A549 (cell line): ENCODE results near the gene MRPL23. TPM values are rescaled to one million over a fixed set of nuclear protein-coding genes. Genes with fewer than 3 reads are reported as not detected.

Source experiments
- ATAC-seq, 2 experiments: fragments of 200-7000 bp in 1 of 2; fragments of >200 bp in 1 of 2; cut with Nextera tagmentation in 1 of 2; cut with Tn5 transposase in 1 of 2; 3 replicates each; pipeline versions ENCODE4 v1.8.0 to v1.9.1; 2018 to 2020; ENCODE audit warnings: mild to moderate bottlenecking in 1 of 2, moderate library complexity in 1 of 2
- CTCF ChIA-PET: fragments of 300-600 bp; sonication (Branson Sonifier 250); formaldehyde crosslinking; extraction: SDS; loops from one replicate; lab custom pipeline; 2021; ENCODE audit warnings: antibody characterized with exemption, inconsistent platforms; lab: Yijun Ruan, JAX
- POLR2A ChIA-PET: fragments of 350-600 bp; formaldehyde crosslinking; extraction: SDS; loops from one replicate; lab custom pipeline; 2021; ENCODE audit warnings: antibody characterized with exemption, inconsistent platforms; lab: Yijun Ruan, JAX
- DNase-seq, 2 experiments: peaks; one replicate each; pipeline versions ENCODE4 v3.0.0 to v3.0.0-alpha.2; 2011 to 2016; ENCODE audit warnings: low read depth in 1 of 2, low spot score in 1 of 2
- FAIRE-seq: peaks from 2 replicates; lab custom pipeline; 2011; peaks lifted over from hg19 to GRCh38; lab: Jason Lieb, UNC
- H3K27ac ChIP-seq, 2 experiments: fragments of >200 bp; sonication (Bioruptor Twin); formaldehyde crosslinking; 3 replicates each; pipeline ENCODE4 v1.5.1; 2016 to 2017
- H3K4me1 ChIP-seq: fragments of >200 bp; sonication (Bioruptor Twin); formaldehyde crosslinking; 3 replicates; pipeline ENCODE4 v1.6.1; 2016
- H3K4me2 ChIP-seq: fragments of >200 bp; sonication (Bioruptor Twin); formaldehyde crosslinking; 3 replicates; pipeline ENCODE4 v1.6.1; 2016
- H3K4me3 ChIP-seq: fragments of >200 bp; sonication (Bioruptor Twin); formaldehyde crosslinking; 3 replicates; pipeline ENCODE4 v1.5.1; 2016
- H3K9me3 ChIP-seq: fragments of >200 bp; sonication (Bioruptor Twin); formaldehyde crosslinking; 3 replicates; pipeline ENCODE4 v1.6.1; 2016
- CEBPB ChIP-seq, 2 experiments: fragments of >200 bp in 1 of 2; sonication (Bioruptor Twin) in 1 of 2; formaldehyde crosslinking in 1 of 2; IDR thresholded peaks; 2 replicates each; pipeline ENCODE4 v1.6.1; 2012 to 2016
- EHF ChIP-seq: fragments of 250-450 bp; sonication (Bioruptor Pico); IDR thresholded peaks from 2 replicates; pipeline ENCODE4 v1.5.0; 2020; ENCODE audit warnings: mild to moderate bottlenecking
- FOSL2 ChIP-seq, 2 experiments: fragments of 450-650 bp in 1 of 2; fragments of >200 bp in 1 of 2; sonication (Bioruptor Twin) in 1 of 2; formaldehyde crosslinking; IDR thresholded peaks; 2 replicates each; pipeline versions ENCODE4 v1.5.0 to v1.6.1; 2016 to 2020; ENCODE audit warnings: mild to moderate bottlenecking in 1 of 2, moderate library complexity in 1 of 2
- GATA3 ChIP-seq: IDR thresholded peaks from 2 replicates; pipeline ENCODE4 v1.6.1; 2012; ENCODE audit warnings: borderline replicate concordance
- HOXA7 ChIP-seq: fragments of 250-450 bp; sonication (Bioruptor Pico); IDR thresholded peaks from 2 replicates; pipeline ENCODE4 v1.5.0; 2020; ENCODE audit warnings: mild to moderate bottlenecking, moderate library complexity
- HOXB5 ChIP-seq: fragments of 250-450 bp; sonication (Bioruptor Pico); IDR thresholded peaks from 2 replicates; pipeline ENCODE4 v1.5.0; 2020; ENCODE audit warnings: mild to moderate bottlenecking, moderate library complexity
- MYC ChIP-seq: IDR thresholded peaks from 2 replicates; pipeline ENCODE4 v1.6.1; 2012; ENCODE audit warnings: mild to moderate bottlenecking, inconsistent platforms, low read length, improper control_type of control experiment, borderline replicate concordance
- PHF8 ChIP-seq: fragments of 200-600 bp; sonication (generic); IDR thresholded peaks from 2 replicates; pipeline ENCODE4 v1.6.1; 2016; ENCODE audit warnings: low read depth, mild to moderate bottlenecking, antibody characterized with exemption, moderate library complexity, borderline replicate concordance
- RARB ChIP-seq: fragments of 250-450 bp; sonication (Bioruptor Pico); IDR thresholded peaks from 2 replicates; pipeline ENCODE4 v1.8.0; 2021; ENCODE audit warnings: mild to moderate bottlenecking, moderate library complexity
- RCOR1 ChIP-seq: fragments of 150-350 bp; IDR thresholded peaks from 2 replicates; pipeline ENCODE4 v1.6.1; 2014; ENCODE audit warnings: antibody characterized with exemption, low read length, low read depth
- RFX5 ChIP-seq: fragments of 450-650 bp; IDR thresholded peaks from 2 replicates; pipeline ENCODE4 v1.7.1; 2014; ENCODE audit warnings: antibody characterized with exemption, mild to moderate bottlenecking, moderate library complexity
- RNF2 ChIP-seq: fragments of 200-600 bp; sonication (generic); IDR thresholded peaks from 2 replicates; pipeline ENCODE4 v1.6.1; 2016; ENCODE audit warnings: low read depth, mild to moderate bottlenecking, antibody characterized with exemption, moderate library complexity, borderline replicate concordance
- TFCP2L1 ChIP-seq: fragments of 250-450 bp; sonication (Bioruptor Pico); IDR thresholded peaks from 2 replicates; pipeline ENCODE4 v1.5.0; 2021; ENCODE audit warnings: mild to moderate bottlenecking
- ZNF302 ChIP-seq: fragments of 250-450 bp; sonication (Bioruptor Pico); IDR thresholded peaks from 2 replicates; pipeline ENCODE4 v1.9.0; 2021; ENCODE audit warnings: inconsistent platforms, mild to moderate bottlenecking, moderate library complexity
- WGBS: methylation state at CpG from one replicate; pipeline ENCODE4 v1.1.6; 2017; ENCODE audit errors: missing lambda C conversion rate; 5-methylcytosine and 5-hydroxymethylcytosine counted together
- polyA minus RNA-seq: library from RNA; depleted of rRNA, polyadenylated mRNA; stranded (reverse); fragments of >200 nt; gene quantifications from 2 replicates; pipeline ENCODE4 v1.2.3, GENCODE V29; 2011; rRNA and poly(A)+ RNA removed
- polyA plus RNA-seq, 4 experiments: library from polyadenylated mRNA; depleted of rRNA in 3 of 4; stranded (reverse); fragments of >200 nt; fragmentation: RNase III in 1 of 4; extraction: RNeasy Plus Mini Kit Qiagen cat#74134 plus additional on column Dnase treatment in 1 of 4; gene quantifications; 2 replicates in 3 of 4; 3 replicates in 1 of 4; pipeline ENCODE4 v1.2.3, GENCODE V29; 2011 to 2017
- TF ChIP-seq, protein P1 (sequence below): IDR thresholded peaks from 2 replicates; pipeline ENCODE4 v1.6.1; 2012; ENCODE audit warnings: low read depth, borderline replicate concordance
- TF ChIP-seq, protein P2 (sequence below): IDR thresholded peaks from 2 replicates; pipeline ENCODE4 v1.6.1; 2012
- TF ChIP-seq, protein P3 (sequence below): fragments of >200 bp; sonication (Bioruptor Twin); formaldehyde crosslinking; IDR thresholded peaks from 3 replicates; pipeline ENCODE4 v1.6.1; 2016
- TF ChIP-seq, protein P4 (sequence below): fragments of 250-450 bp; sonication (Bioruptor Pico); IDR thresholded peaks from 2 replicates; pipeline ENCODE4 v1.5.0; 2021; ENCODE audit warnings: mild to moderate bottlenecking, moderate library complexity, borderline replicate concordance

Gene MRPL23
- 60.0 and 77.7 TPM in 2 replicates for polyA plus RNA-seq (2011; rRNA removed)
- polyA plus RNA-seq (2012; cell fraction: cytosol; rRNA removed), result 301 and 333 TPM in 2 replicates
- polyA plus RNA-seq (2012; cell fraction: nucleus; rRNA removed), result 233 and 242 TPM in 2 replicates
- polyA plus RNA-seq (2017; fragmentation: RNase III; extraction: RNeasy Plus Mini Kit Qiagen cat#74134 plus additional on column Dnase treatment), result 151 to 160 TPM (median 160 TPM) in 3 replicates
- 64.6 and 69.0 TPM in 2 replicates for polyA minus RNA-seq

DNA sequence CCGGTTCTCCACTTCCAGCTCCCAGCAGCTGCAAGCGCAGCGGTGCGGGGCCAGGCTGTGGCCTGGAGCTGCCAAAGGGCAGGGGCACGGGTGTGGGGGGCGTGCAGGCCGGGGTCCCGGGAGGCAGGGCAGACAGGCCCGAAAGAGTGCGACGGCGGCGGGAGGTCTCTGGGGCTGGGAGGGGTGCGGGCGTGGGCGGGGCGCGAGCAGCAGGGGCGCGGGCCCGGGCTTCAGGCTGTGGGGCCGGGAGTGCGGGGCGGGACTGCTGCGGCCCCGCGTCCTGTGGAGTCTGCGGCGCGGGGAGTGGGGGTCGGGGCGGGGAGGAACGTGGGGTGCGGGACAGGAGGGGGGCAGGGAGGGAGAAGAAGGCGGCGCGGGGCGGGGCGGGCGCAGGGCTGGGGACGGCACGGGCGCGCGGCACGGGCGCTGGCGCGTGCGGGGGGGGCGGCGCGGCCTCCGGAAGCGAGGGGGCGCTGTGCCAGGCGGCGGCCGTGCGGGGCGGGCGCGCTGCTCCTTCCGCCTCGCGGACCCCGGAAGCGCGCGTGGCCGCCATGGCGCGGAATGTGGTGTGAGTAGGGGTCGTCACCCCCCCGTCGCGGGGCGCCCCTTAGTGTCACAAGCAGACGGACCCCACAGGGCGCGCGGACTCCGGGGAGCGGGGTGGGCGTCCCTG lies at the start of gene MRPL23:
TSS of gene MRPL23 (plus strand) at position 521 of the 673 bp plus-strand sequence. CDS start at position 552, 31 bp downstream.
- POLR2A ChIA-PET, result interaction anchor here (0.9 kb wide), 1 partner anchor 204 kb away, joined by 3 read pairs; no protein-coding TSS in a partner anchor
- no CpG with 5 or more reads among the region's 85 CpGs for WGBS
- CTCF ChIA-PET, result interaction anchor here (0.7 to 28.2 kb wide), 14 partner anchors 13 to 294 kb away, joined by 3 to 554 read pairs (median 6); partner anchors contain the start of gene SYT8

DNA sequence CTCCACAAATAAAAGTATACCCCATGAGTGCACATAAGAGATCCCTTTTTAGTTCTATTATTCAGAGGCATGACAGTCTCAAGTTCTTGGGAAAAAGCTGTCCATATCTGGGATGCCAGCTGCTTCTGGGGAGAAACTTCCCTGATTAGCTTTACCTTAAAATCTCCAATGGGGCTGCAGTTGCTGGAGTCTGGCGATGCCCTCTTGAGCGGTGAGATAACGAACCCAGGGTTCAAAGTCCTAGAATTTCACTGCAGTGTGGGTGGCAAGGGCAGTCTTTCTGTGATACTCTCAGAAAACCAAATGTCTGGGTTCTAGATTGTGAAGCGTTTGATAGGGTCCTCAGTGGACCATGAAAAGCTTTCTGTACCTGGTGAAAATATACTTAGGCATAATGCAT lies 48.0 kb upstream of the MRPL23 start:
- no peaks in the 10 kb centered on the region for H3K4me1 ChIP-seq
- H3K4me2 ChIP-seq, result no peak overlapping the region
- no peak for DNase-seq
- no peak overlapping the region for H3K4me3 ChIP-seq
- no peak for FAIRE-seq
- ChIA-PET CTCF (interaction anchor here (0.9 to 5.8 kb wide), 13 partner anchors 11 to 252 kb away, joined by 3 to 33 read pairs (median 7); partner anchors contain the start of gene MRPL23), POLR2A (interaction anchor here (0.6 kb wide), 1 partner anchor 290 kb away, joined by 5 read pairs; no protein-coding TSS in a partner anchor)
- TF ChIP-seq HOXB5 (CRISPR knock-in tag) (no peak), RFX5 (no peak), RARB (CRISPR knock-in tag) (no peak), ZNF302 (CRISPR knock-in tag) (no peak), RNF2 (no peak), CEBPB (IDR thresholded peaks at IDR 0.05) (no peak), GATA3 (no peak), FOSL2 (IDR thresholded peaks at IDR 0.05) (no peak), FOSL2 (CRISPR knock-in tag; IDR thresholded peaks at IDR 0.05) (no peak)
- TF ChIP-seq, protein P1, sequence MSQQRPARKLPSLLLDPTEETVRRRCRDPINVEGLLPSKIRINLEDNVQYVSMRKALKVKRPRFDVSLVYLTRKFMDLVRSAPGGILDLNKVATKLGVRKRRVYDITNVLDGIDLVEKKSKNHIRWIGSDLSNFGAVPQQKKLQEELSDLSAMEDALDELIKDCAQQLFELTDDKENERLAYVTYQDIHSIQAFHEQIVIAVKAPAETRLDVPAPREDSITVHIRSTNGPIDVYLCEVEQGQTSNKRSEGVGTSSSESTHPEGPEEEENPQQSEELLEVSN, result no peak
- TF ChIP-seq, protein P2, sequence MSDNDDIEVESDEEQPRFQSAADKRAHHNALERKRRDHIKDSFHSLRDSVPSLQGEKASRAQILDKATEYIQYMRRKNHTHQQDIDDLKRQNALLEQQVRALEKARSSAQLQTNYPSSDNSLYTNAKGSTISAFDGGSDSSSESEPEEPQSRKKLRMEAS, result no peak
- TF ChIP-seq, protein P3, sequence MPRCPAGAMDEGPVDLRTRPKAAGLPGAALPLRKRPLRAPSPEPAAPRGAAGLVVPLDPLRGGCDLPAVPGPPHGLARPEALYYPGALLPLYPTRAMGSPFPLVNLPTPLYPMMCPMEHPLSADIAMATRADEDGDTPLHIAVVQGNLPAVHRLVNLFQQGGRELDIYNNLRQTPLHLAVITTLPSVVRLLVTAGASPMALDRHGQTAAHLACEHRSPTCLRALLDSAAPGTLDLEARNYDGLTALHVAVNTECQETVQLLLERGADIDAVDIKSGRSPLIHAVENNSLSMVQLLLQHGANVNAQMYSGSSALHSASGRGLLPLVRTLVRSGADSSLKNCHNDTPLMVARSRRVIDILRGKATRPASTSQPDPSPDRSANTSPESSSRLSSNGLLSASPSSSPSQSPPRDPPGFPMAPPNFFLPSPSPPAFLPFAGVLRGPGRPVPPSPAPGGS, result no peak
- H3K27ac ChIP-seq, result no peak overlapping the region
- WGBS, result 57% methylated on average over 4 of the region's 4 CpGs
- no peak for ATAC-seq
- H3K9me3 ChIP-seq, result no peaks in the 10 kb centered on the region

More for the DNA sequence above, at the start of gene MRPL23:
- H3K4me2 ChIP-seq, result no peak within 1 kb of the TSS
- DNase-seq, result no peak
- H3K27ac ChIP-seq, result no peak within 1 kb of the TSS
- no peak within 1 kb of the TSS for H3K4me3 ChIP-seq
- H3K4me1 ChIP-seq, result no peaks in the 10 kb centered on the region
- ATAC-seq, result peak; percentile 72
- no peak for FAIRE-seq
- no peaks in the 10 kb centered on the region for H3K9me3 ChIP-seq
- TF ChIP-seq HOXA7 (CRISPR knock-in tag), result no peak
- TF ChIP-seq CEBPB (IDR thresholded peaks at IDR 0.05), result no peak
- TF ChIP-seq, protein P4, sequence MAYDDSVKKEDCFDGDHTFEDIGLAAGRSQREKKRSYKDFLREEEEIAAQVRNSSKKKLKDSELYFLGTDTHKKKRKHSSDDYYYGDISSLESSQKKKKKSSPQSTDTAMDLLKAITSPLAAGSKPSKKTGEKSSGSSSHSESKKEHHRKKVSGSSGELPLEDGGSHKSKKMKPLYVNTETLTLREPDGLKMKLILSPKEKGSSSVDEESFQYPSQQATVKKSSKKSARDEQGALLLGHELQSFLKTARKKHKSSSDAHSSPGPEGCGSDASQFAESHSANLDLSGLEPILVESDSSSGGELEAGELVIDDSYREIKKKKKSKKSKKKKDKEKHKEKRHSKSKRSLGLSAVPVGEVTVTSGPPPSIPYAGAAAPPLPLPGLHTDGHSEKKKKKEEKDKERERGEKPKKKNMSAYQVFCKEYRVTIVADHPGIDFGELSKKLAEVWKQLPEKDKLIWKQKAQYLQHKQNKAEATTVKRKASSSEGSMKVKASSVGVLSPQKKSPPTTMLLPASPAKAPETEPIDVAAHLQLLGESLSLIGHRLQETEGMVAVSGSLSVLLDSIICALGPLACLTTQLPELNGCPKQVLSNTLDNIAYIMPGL (CRISPR knock-in tag), result no peak
- no peak for TF ChIP-seq RNF2
- TF ChIP-seq MYC, result no peak
- TF ChIP-seq EHF (CRISPR knock-in tag), result no peak
- TF ChIP-seq RCOR1, result no peak
- TF ChIP-seq TFCP2L1 (CRISPR knock-in tag), result no peak
- TF ChIP-seq, protein P2, result no peak
- TF ChIP-seq PHF8, result no peak
